Measurements from ENCODE around the gene C19orf85. TPM values are rescaled to one million over a fixed set of nuclear protein-coding genes. Genes with fewer than 3 reads are reported as not detected.

The C19orf85 gene
- total RNA-seq, 1 experiment from 2014 or later = 0.23 TPM

DNA sequence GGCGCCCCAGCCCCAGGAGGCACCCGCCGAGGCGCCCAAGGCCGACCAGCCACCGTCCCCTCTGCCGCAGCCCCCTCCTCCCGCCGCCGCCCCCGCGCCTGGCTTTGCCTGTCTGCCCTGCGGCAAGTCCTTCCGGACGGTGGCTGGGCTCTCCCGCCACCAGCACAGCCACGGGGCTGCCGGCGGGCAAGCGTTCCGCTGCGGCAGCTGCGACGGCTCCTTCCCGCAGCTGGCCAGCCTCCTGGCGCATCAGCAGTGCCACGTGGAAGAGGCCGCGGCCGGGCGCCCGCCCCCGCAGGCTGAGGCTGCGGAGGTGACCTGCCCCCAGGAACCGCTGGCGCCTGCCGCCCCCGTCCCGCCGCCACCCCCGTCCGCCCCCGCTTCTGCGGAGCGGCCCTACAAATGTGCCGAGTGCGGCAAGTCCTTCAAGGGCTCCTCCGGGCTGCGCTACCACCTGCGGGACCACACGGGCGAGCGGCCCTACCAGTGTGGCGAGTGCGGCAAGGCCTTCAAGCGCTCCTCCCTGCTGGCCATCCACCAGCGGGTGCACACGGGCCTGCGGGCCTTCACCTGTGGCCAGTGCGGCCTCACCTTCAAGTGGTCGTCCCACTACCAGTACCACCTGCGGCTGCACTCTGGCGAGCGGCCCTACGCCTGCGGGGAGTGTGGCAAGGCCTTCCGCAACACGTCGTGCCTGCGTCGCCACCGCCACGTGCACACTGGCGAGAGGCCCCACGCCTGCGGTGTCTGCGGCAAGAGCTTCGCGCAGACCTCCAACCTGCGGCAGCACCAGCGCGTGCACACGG is 17.8 kb upstream of the C19orf85 start:
- Mint-ChIP-seq H3K27me3 (ENCODE audit: insufficient read depth, unreplicated experiment) (no peaks in the 10 kb centered on the region), H3K27ac (ENCODE audit: low read depth, unreplicated experiment) (no peak overlapping the region), H3K4me1 (ENCODE audit: insufficient read depth, unreplicated experiment) (peaks cover 33% of the 10 kb centered on the region), H3K9me3 (ENCODE audit: unreplicated experiment) (no peaks in the 10 kb centered on the region), H3K36me3 (ENCODE audit: insufficient read depth, unreplicated experiment) (no peaks in the 10 kb centered on the region), H3K4me3 (ENCODE audit: unreplicated experiment) (no peak overlapping the region)
- intact Hi-C loops (cut with micrococcal nuclease) = no loop called here
- ChIA-PET CTCF (interaction anchor here (0.6 to 1.8 kb wide), 2 partner anchors 14 to 15 kb away, joined by 3 to 9 read pairs; no protein-coding TSS in a partner anchor), POLR2A (interaction anchor here (1.2 kb wide), 1 partner anchor 11 kb away, joined by 4 read pairs; no protein-coding TSS in a partner anchor)
- no peak for DNase-seq (ENCODE audit: unreplicated experiment)
- BruUV-seq (replicated peaks) = no TSS peak
- TF ChIP-seq, protein P1, sequence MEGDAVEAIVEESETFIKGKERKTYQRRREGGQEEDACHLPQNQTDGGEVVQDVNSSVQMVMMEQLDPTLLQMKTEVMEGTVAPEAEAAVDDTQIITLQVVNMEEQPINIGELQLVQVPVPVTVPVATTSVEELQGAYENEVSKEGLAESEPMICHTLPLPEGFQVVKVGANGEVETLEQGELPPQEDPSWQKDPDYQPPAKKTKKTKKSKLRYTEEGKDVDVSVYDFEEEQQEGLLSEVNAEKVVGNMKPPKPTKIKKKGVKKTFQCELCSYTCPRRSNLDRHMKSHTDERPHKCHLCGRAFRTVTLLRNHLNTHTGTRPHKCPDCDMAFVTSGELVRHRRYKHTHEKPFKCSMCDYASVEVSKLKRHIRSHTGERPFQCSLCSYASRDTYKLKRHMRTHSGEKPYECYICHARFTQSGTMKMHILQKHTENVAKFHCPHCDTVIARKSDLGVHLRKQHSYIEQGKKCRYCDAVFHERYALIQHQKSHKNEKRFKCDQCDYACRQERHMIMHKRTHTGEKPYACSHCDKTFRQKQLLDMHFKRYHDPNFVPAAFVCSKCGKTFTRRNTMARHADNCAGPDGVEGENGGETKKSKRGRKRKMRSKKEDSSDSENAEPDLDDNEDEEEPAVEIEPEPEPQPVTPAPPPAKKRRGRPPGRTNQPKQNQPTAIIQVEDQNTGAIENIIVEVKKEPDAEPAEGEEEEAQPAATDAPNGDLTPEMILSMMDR (IDR thresholded peaks at IDR 0.05; ENCODE audit: unreplicated experiment) = no peak

DNA sequence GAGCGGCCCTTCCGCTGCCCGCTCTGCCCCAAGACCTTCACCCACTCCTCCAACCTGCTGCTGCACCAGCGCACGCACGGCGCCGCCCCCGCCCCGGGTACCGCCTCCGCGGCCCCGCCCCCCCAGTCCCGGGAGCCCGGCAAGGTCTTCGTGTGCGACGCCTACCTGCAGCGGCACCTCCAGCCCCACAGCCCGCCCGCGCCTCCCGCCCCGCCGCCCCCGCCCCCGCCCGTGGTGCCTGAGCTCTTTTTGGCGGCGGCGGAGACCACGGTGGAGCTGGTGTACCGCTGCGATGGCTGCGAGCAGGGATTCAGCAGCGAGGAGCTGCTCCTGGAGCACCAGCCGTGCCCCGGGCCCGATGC is 17.2 kb upstream of the C19orf85 start:
- H3K27me3 Mint-ChIP-seq (ENCODE audit: insufficient read depth, unreplicated experiment) = no peaks in the 10 kb centered on the region

DNA sequence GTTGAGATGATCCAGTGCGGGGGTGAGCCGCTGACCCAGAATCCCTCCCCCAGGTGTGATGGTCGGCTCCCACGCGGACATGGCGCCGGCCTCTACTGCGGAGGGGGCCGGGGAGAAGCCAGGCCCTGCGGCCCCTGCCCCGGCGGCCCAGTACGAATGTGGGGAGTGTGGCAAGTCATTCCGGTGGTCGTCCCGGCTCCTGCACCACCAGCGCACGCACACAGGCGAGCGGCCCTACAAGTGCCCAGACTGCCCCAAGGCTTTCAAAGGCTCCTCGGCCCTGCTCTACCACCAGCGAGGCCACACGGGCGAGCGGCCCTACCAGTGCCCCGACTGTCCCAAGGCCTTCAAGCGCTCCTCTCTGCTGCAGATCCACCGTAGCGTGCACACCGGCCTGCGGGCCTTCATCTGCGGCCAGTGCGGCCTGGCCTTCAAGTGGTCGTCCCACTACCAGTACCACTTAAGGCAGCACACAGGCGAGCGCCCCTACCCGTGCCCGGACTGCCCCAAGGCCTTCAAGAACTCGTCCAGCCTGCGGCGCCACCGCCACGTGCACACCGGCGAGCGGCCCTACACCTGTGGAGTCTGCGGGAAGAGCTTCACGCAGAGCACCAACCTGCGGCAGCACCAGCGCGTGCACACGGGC is 16.7 kb upstream of the C19orf85 start:
- intact Hi-C loops (cut with micrococcal nuclease) = no loop called here
- Mint-ChIP-seq H3K4me1 (ENCODE audit: insufficient read depth, unreplicated experiment) (peaks cover 31% of the 10 kb centered on the region), H3K27ac (ENCODE audit: low read depth, unreplicated experiment) (no peak overlapping the region), H3K9me3 (ENCODE audit: unreplicated experiment) (no peaks in the 10 kb centered on the region), H3K27me3 (ENCODE audit: insufficient read depth, unreplicated experiment) (no peaks in the 10 kb centered on the region), H3K36me3 (ENCODE audit: insufficient read depth, unreplicated experiment) (no peaks in the 10 kb centered on the region), H3K4me3 (ENCODE audit: unreplicated experiment) (no peak overlapping the region)
- ChIA-PET POLR2A (no interaction called here), CTCF (interaction anchor here (0.6 kb wide), 2 partner anchors 14 to 990 kb away, joined by 3 read pairs; no protein-coding TSS in a partner anchor)
- TF ChIP-seq, protein P1 (IDR thresholded peaks at IDR 0.05; ENCODE audit: unreplicated experiment) = no peak
- no TSS peak for BruUV-seq (replicated peaks)
- DNase-seq (ENCODE audit: unreplicated experiment) = no peak

More for the DNA sequence above, 17.2 kb upstream of the C19orf85 start:
- H3K4me3 Mint-ChIP-seq (ENCODE audit: unreplicated experiment) = no peak overlapping the region
- H3K36me3 Mint-ChIP-seq (ENCODE audit: insufficient read depth, unreplicated experiment) = no peaks in the 10 kb centered on the region
- BruUV-seq (replicated peaks) = no TSS peak
- intact Hi-C loops (cut with micrococcal nuclease) = no loop called here
- peaks cover 32% of the 10 kb centered on the region for H3K4me1 Mint-ChIP-seq (ENCODE audit: insufficient read depth, unreplicated experiment)
- ChIA-PET POLR2A (no interaction called here), CTCF (interaction anchor here (0.6 kb wide), 2 partner anchors 14 to 990 kb away, joined by 3 read pairs; no protein-coding TSS in a partner anchor)
- TF ChIP-seq, protein P1 (IDR thresholded peaks at IDR 0.05; ENCODE audit: unreplicated experiment) = no peak
- DNase-seq (ENCODE audit: unreplicated experiment) = no peak
- H3K27ac Mint-ChIP-seq (ENCODE audit: low read depth, unreplicated experiment) = no peak overlapping the region
- H3K9me3 Mint-ChIP-seq (ENCODE audit: unreplicated experiment) = no peaks in the 10 kb centered on the region

All from MCF 10A (cell line).